NCI-H1930 (cell line): ENCODE measurements around the gene PDE4D.
"Not testable (repeated sequence)": the region's sequence is repeated elsewhere in the genome, so short reads cannot be mapped to it uniquely, and the experiment has no call there.

Experiments
- DNase-seq, 2 experiments: peaks; one replicate each; lab custom pipeline; 2025; lab: John Stamatoyannopoulos, UW

Gene PDE4D

DNA sequence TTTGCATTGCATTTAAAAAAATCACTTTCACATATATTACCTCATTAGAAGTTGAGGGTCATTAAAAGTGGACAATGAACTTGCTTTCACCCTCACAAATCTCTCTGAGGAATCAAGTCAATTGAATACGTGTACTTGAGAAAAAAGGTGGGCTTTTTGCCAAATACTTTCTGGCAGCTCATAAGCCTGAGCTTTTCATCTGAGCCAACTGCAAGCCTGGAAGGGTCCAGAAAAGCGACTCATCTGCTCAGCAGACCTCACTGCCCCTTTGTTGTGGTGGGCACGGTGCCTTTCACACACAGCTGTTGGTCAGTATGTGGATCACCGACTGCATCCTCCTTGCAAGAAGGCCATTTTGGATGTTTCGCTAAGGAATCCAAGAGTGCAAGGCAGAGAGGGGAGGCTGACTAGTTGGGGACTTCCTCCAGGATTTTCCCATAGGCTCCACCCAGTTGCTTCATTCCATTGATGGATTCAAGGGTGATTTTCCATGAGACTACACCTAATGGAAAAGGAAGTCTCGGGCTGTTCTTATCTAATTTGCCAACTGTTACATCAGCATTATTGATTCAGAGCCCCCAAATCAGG is 564.7 kb downstream of the PDE4D start:
- no peak for DNase-seq

DNA sequence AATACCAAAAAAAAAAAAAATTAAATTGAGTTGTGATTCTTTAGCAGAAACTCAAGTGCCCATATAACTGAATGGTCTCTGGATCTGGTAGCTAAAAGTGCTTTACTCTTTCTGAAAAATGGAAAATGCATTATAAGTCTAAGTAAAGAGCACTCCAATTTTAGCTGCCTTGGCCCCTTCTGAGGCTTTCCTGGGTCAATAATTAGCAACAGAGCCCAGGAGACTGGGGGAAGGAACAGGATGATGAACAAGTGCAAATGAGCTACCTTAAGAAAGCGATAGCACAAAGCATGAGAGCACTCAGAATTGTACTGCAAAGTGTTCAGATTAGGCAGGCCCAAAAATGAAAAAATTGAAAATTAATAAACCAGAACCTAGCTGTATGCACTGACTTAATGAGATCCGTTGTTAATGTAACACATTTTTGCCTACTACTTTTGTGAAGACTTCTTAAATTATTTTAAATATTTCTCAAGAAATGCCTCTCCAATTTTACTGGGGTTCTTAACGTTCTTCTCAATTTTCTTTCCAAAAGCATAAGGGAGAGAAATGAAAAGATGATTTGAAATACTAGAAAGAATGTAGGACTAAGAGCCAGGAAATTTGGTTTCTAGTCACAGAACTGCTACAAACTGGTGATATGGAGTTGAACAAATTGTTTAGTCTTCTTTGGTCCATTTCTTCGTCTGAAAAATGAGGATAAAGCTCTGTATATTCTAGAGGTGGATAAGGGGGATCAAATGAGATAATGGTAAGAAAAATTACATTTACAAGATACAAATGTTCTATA is 566.1 kb downstream of the PDE4D start:
- DNase-seq: no peak

DNA sequence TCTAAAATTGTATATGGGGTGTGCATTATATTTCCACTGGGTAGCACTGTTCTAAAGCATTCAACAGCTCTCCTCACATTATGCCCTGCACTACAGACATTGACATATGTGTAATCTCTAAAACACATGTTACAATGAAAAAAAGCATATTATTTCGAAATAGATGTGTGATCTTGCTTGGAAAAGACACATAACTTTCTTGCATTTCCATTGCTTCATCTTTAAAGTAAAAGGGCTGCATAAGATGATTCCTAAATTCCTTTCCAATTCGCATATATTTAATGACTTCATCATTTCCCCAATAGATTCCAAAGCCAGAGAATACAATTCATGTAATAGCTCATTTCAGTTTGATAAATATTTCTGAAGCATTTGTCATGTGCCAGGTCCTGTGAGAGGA is 566.9 kb downstream of the PDE4D start:
- no peak for DNase-seq

DNA sequence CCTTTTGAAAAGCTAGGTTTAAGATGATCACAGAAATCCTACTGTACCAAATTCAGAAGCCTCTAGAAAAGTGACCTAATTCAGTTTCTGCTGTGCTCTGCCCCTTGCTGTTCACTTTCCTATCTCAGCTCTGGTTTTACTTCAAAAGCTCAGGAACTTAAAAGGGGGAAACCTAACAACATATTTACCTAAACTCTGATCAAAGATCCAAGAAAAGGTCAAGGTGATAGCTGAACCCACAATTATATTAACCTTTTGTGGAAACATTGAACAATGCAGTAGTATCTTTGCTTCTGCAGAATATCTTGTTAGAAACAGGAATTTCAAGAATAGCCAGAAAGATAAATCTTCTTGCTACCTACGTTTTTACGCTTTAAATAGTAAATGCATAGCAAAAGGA is 568.5 kb downstream of the PDE4D start:
- DNase-seq: no peak

DNA sequence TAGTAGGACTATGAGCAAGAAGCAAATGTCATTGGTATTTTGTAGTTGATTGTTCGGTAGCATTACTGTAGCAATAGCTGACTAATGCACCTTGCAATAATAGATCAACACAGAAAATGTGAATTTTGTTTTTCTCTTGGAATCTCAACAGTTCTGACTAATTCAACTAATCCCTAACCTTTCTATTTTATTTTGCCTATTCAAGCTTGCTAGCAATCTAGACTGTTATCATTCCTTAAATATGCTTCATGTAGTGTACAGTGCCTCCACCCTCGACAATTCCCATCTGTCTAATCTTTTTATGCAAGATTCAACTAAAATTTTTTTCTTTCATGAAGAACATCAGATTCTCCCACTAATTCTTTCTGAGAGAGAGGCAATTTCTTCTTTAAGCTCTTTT is 570.6 kb downstream of the PDE4D start:
- no peak for DNase-seq

DNA sequence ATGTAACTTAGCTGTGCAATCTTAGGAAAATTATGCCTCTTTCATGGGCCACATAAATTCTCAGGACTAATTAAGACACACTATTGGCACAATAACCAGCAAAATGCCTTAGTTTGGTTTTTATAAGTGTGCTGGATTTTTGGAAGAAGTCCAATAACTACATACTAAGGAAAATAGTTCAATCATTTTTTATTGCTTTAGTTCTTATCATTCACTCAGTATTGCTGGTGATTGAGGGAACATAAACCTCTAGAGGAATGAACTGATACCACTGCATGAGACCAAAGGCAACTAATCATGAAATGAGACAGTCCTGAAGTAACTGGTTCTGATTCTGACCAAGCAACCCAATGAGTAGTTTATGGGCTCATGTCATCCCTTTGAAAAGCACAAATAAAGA is 571.5 kb downstream of the PDE4D start:
- DNase-seq: no peak

DNA sequence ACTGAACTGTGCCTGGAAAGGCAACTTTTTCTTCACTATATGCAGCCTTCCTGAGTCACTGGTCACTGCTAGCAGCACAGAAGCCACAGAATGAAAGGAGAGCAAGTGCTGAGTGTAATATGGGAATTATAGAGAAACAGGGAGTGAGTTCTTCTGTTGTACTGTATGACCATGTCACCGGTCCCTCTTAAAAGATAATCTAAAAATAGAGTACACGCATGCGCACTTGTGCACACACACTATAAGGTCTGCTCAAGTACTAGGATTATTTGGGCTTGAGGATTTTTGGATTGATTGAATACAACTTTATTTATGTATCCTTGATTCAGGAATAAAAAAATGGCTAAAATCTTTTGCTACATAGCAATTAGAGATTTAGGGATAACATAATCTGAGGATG is 571.9 kb downstream of the PDE4D start:
- DNase-seq: no peak

DNA sequence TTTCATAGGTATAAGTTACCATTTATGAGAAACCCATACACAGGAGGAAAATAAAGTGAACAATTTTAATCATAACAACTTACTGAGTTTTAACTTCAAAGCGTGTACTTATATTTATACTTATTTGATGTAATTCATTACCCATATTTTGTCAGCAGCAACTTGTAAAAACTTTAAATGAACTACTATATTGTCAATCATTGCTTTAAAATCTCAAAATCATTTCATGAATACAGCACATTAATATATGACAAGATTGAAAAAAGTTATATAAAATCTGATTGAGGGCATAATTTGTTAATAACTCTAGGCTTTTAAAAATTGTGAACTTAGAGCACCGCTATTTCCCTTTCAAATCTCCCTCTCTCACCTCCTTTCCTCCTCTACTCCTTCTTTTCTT is 573.1 kb downstream of the PDE4D start:
- DNase-seq: no peak

DNA sequence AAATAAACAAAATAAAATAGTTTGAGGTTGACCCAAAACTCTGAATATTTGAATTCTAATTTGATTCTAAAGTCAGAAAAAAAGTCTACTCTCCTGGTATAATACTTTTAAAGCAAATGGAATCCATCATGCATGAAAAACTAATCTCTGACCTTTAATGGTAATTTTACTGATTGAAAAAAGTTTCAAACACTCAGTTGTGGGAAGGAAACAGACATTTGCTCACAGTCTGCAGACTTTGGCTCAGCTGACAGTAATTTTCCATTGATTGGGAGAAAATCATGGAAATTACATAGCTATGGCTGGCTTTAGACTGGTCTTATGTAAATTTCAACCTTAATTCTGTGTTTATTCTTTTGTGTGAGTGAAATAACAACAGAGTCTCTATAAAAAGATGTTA is 574.3 kb downstream of the PDE4D start:
- no peak for DNase-seq

DNA sequence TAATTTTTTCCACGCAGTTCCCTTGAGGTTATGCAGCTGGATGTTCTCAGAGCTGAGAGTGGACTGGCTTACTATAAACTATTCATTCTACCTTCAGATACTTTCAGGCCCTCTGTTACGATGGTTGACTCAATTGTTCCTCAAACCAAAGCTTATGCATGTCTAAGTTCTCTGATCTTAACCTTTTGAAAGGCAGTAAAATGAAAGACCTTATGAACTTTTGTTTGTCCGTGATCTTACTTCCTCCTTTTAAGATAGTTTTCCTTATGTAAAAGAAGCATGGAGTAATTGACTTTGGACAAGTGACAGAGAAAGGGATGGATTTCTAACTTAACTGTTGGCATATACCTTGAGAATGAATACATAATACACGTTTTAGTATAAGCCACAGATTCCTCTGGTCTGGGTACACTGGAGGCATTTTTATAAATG is 575.7 kb downstream of the PDE4D start:
- no peak for DNase-seq

DNA sequence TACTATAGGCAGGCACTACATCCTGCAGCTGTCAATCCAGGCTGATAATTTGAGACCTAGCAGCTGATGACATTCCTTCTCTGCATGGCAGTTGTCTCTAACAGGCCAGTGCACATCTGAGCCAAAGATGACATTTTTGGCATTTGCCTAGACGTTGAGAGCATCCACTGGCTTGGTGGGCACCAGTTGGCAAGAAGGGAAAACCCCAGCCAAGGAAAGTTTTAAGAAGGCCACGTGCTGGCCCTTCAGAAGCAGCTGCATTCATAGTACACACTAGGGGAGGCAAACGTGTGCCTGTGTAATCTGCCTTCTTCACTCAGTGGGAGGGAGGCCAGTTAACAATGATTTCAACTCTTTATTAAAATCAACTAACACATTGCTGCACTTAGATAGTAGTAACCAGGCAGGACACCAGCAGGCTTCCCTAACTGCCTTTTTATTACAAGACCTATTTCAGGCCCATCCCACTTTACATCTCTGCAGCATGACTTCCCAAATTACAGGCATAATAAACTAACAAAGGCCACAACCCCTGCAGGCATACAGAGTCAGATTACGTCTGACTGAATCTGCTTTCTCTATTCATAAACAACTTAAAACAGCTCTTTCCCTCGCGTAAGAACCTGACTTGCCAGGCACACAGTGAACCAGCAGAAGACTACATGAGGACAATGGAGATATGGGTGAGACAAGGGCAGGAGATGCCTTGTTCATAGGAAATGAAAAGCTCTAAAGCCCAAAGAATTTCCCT is 576.3 kb downstream of the PDE4D start:
- no peak for DNase-seq

DNA sequence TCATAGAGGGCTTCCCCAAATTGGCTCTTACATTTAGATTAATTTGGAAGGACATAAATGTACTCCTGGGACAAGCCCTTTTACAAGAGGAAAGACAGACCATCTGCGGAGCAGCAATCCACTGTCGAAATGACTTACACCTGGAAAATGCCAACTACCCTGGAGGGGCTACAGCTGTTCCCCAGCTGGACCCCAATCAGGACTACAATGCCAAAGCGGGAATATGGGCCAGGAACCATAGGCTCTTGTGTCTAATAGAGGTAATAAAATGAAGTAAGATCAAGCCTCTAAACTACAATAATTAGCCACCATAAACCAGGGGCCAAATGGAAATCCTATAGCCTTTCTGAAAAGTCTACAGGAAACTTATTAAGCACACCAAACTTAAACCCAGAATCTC is 581.3 kb downstream of the PDE4D start:
- DNase-seq: no peak

DNA sequence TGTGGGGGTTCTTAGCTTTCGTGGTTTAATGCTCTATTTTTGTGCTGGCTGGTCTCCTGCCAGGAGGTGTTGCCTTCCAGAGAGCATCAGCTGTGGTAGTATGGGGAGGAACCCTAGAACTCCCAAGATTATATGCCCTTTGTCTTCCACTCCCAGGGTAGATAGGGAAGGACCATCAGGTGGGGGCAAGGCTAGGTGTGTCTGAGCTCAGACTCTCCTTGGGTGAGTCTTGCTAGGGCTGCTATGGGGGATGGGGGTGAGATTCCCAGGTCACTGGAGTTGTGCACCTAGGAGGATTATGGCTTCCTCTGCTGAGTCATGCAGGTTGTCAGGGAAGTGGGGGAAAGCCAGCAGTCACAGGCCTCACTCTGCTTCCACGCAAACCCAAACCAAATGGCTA is 584.8 kb downstream of the PDE4D start:
- DNase-seq: not testable (repeated sequence)

DNA sequence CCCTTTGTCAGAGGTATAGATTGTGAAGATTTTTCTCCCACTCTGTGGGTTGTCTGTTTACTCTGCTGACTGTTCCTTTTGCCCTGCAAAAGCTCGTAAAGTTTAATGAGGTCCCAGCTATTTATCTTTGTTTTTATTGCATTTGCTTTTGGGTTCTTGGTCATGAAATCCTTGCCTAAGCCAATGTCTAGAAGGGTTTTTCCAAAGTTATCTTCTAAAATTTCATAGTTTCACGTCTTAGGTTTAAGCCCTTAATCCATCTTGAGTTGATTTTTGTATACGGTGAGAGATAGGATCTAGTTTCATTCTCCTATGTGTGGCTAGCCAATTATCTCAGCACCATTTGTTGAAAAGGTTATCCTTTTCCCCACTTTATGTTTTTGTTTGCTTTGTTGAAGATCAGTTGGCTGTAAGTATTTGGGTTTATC is 590.2 kb downstream of the PDE4D start:
- not testable (repeated sequence) for DNase-seq

DNA sequence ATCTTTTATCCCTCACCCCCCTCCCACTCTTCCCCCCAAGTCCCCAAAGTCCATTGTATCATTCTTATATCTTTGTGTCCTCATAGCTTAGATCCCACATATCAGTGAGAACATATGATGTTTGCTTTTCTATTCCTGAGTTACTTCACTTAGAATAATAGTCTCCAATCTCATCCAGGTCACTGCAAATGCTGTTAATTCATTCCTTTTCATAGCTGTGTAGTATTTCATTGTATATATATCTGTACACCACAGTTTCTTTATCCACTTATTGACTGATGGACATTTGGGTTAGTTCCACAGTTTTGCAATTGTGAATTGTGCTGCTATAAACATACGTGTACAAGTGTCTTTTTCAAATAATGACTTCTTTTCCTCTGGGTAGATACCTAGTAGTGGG is 591.0 kb downstream of the PDE4D start:
- not testable (repeated sequence) for DNase-seq

DNA sequence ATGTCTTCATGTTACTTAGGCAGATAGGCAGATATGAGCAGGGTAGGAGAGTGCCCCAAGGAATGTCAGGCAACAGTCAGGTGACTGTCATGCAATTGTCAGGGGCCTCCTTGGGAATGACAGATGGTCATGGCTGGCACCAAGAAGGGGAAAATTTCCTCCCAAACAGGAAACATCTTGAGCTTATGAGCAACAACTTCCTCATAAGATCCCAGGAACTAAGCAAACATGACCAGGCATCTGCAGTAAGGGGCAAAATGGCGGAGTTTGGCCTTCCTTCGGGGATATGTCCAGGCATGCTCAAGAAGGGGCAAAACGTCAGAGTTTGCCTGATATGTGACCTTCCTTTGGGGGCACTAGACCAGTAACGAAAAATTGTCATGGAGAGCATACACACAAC is 591.8 kb downstream of the PDE4D start:
- no peak for DNase-seq

DNA sequence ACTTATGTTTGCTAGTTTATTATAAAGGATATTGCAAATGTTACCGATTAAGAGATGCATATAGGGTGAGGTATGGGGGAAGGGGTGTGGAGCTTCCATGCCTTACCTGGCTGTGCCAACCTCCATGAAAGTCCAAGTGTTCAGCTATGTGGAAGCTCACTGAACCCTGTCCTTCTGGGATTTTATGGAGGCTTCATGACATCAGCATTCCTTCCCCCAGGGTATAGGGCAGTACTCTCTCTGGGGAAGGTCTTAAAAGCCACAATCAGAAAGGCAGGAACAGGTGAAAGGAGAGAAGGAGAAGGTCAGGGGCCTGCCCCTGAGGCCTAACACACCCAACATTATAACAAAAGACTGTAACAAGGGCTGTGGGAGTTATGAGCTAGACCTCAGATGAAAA is 592.6 kb downstream of the PDE4D start:
- DNase-seq: no peak

DNA sequence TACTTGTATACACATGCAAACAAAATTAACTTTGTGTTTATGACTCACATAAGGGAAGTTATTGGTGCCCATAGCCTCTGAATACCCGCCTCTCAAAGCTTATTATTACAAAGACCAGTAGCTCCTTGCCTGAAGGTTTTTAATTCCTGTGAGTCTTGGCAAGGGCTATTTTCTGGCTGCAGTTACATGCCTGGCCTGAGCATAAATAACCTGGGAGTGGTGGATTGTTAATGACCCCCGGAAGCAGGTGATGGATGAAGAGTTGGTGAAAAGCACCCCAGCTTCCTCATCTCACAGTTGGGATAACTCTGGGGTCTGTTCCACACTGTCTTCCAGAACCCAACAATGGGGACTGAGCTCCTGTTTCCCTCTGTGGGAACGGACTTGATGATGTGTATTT is 594.5 kb downstream of the PDE4D start:
- no peak for DNase-seq

DNA sequence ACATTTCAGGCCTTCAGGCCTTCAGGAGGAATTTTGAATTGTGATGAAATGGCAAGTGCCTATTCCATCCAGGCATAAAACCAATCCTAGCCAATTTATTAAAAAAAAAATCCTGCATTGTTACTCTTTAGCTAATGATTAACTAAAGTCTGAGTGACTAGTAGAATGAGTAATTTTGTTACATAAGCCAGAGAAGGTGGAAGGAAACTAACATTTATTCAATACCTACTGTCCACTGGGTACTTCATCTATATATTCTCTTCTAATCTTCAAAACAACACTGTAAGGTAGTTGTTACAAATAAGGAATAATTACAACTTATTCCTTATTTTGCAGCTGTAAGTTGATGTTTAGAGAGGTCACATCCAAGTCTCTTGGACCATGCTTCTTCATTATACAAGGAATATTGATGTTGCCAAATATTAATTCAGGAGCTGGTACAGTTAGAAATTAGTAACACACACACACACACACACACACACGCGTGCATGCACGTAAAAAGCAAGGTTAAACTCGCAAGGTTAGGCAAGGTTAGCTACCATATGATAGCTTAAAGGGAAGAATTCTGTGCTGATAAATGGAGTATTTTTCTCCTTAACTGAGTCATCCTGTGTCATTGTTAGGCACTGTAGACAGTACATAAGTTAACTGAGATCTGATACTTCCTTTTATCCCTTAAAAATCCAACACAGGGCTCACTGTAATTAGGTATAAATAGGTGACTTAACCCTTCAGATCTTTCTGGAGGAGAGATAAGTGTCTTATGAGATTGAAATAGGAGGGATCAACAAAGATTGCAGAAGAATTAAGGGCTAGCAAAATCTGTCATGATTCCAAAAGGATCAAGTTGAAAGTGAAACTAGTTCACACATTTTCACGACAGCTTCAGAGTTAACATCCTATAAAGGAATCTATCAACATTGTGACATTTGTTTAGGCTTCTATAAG is 596.9 kb downstream of the PDE4D start:
- DNase-seq: no peak

DNA sequence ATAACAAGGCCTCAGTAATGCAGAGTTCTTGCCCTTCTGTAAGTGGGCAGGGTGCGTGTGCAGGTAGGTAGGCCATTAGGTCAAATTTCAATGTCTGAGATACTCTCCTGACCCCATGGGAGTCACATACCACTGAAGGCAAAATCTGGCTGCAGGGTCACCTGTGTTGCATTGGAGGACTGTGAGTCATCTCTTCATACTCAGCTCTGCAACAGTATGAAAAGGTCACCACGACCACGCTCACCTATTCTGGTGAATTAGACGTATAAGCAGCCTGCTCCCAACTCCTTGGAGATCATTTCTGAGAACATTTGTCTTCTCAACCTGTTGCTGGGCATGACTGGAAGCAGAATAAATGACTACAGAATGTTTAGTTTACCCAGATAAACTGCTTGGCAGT is 599.8 kb downstream of the PDE4D start:
- DNase-seq: no peak

DNA sequence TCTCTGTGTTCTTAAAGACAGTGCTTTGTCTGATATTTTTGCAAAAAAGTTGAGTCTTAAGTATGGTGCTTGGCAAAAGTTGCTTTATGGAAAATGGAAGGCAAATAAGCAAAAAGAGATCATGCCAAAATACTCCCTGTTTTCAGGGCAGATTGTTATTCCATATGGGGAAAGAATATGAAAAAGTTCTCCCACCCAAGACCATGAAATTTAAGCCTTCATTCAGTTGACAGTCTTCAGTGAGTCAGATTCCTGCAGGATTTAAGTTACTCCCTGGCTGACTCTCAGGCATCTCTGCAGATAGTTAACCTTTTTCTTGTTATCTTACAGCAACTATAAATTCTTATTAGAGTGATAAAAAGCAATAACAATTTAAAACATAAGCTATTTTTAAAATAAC is 601.6 kb downstream of the PDE4D start:
- DNase-seq: no peak

DNA sequence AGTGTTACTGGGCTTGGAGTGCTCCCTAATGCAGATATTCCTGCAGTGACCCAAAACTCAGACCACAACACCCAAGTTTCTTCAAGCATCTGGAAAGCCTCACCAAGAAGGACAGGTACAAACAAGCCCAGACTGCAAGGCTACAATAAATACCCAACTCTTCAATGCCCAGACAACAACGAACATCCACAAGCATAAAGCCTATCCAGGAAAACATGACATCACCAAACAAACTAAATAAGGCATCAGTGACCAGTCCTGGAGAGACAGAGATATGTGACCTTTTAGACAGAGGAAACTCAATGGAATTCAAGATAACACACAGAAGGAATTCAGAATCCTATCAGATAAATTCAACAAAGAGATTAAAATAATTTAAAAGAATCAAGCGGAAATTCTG is 605.6 kb downstream of the PDE4D start:
- DNase-seq: no peak
